ACHN (cell line): ENCODE measurements around the gene SNTG2.
"Not testable (repeated sequence)": the region's sequence is repeated elsewhere in the genome, so short reads cannot be mapped to it uniquely, and the experiment has no call there.

Source experiments
- DNase-seq: peaks from one replicate; pipeline ENCODE4 v3.0.0-alpha.2; 2015
- in situ Hi-C: cut with HindIII; loops from 2 replicates; pipeline ENCODE4 v1.10.0; 2017; ENCODE audit warnings: low sequenced_read_pairs, low pct_ligation_motif_present, low pct_unique_long_range_greater_than_20kb

SNTG2 gene

GRCh38 chr2:1069847-1070246 is 119.2 kb downstream of the SNTG2 start:
- DNase-seq: no peak
- in situ Hi-C loops: no loop called here

- in situ Hi-C loops: no loop called here
- DNase-seq: no peak
Observed at GRCh38 chr2:1070601-1071000, 120.0 kb downstream of the SNTG2 start.

GRCh38 chr2:1071650-1072049 is 121.0 kb downstream of the SNTG2 start:
- in situ Hi-C loops: no loop called here

GRCh38 chr2:1072250-1072649 is 121.6 kb downstream of the SNTG2 start:
- in situ Hi-C loops: no loop called here
- DNase-seq: no peak

More at GRCh38 chr2:1071650-1072049, 121.0 kb downstream of the SNTG2 start:
- DNase-seq: no peak

GRCh38 chr2:1077911-1078310 is 127.3 kb downstream of the SNTG2 start:
- no peak for DNase-seq
- in situ Hi-C loops: no loop called here

GRCh38 chr2:1078326-1078725 is 127.7 kb downstream of the SNTG2 start:
- DNase-seq: no peak
- in situ Hi-C loops: no loop called here

GRCh38 chr2:1079873-1080799 is 129.5 kb downstream of the SNTG2 start:
- DNase-seq: no peak
- in situ Hi-C loops: no loop called here

- no peak for DNase-seq
- in situ Hi-C loops: no loop called here
Observed at GRCh38 chr2:1081451-1082225, 131.0 kb downstream of the SNTG2 start.

GRCh38 chr2:1082456-1083205 is 132.0 kb downstream of the SNTG2 start:
- DNase-seq: no peak
- in situ Hi-C loops: no loop called here

- in situ Hi-C loops: no loop called here
- no peak for DNase-seq
Observed at GRCh38 chr2:1088192-1088860, 137.7 kb downstream of the SNTG2 start.

- in situ Hi-C loops: no loop called here
Observed at GRCh38 chr2:1088940-1089339, 138.3 kb downstream of the SNTG2 start.

GRCh38 chr2:1091895-1092585 is 141.4 kb downstream of the SNTG2 start:
- in situ Hi-C loops: no loop called here

More at GRCh38 chr2:1088940-1089339, 138.3 kb downstream of the SNTG2 start:
- no peak for DNase-seq

GRCh38 chr2:1093668-1094067 is 143.0 kb downstream of the SNTG2 start:
- DNase-seq, in situ Hi-C loops: not testable (repeated sequence)

More at GRCh38 chr2:1091895-1092585, 141.4 kb downstream of the SNTG2 start:
- DNase-seq: no peak

- DNase-seq: no peak
- in situ Hi-C loops: no loop called here
Observed at GRCh38 chr2:1097101-1097500, 146.5 kb downstream of the SNTG2 start.

GRCh38 chr2:1099418-1099817 is 148.8 kb downstream of the SNTG2 start:
- in situ Hi-C loops: no loop called here
- no peak for DNase-seq

GRCh38 chr2:1101011-1101782 is 150.5 kb downstream of the SNTG2 start:
- no peak for DNase-seq

GRCh38 chr2:1101982-1102590 is 151.4 kb downstream of the SNTG2 start:
- DNase-seq: no peak
- in situ Hi-C loops: no loop called here

More at GRCh38 chr2:1101011-1101782, 150.5 kb downstream of the SNTG2 start:
- in situ Hi-C loops: no loop called here
